Endothelial cell (in vitro differentiated cells): ENCODE measurements around the gene POU3F2. TPM values are rescaled to one million over a fixed set of nuclear protein-coding genes. Genes with fewer than 3 reads are reported as not detected.

Experiments
- DNase-seq: peaks from one replicate; pipeline ENCODE4 v3.0.0; 2021; ENCODE audit warnings: low spot score
- H3K27ac Mint-ChIP-seq: one replicate; pipeline ENCODE4 v1.8.0; 2021; ENCODE audit warnings: mixed read lengths, inconsistent platforms; ENCODE audit not compliant: unreplicated experiment
- H3K27me3 Mint-ChIP-seq: one replicate; pipeline ENCODE4 v1.8.0; 2021; ENCODE audit warnings: mild to moderate bottlenecking, moderate library complexity, mixed read lengths, inconsistent platforms; ENCODE audit not compliant: unreplicated experiment
- H3K36me3 Mint-ChIP-seq: one replicate; pipeline ENCODE4 v1.8.0; 2021; ENCODE audit warnings: mild to moderate bottlenecking, low read depth, mixed read lengths, inconsistent platforms; ENCODE audit not compliant: unreplicated experiment
- H3K4me1 Mint-ChIP-seq: one replicate; pipeline ENCODE4 v1.8.0; 2021; ENCODE audit warnings: mild to moderate bottlenecking, mixed read lengths, inconsistent platforms; ENCODE audit not compliant: unreplicated experiment
- H3K4me3 Mint-ChIP-seq: one replicate; pipeline ENCODE4 v1.8.0; 2021; ENCODE audit warnings: mild to moderate bottlenecking, mixed read lengths, inconsistent platforms; ENCODE audit not compliant: unreplicated experiment
- H3K9me3 Mint-ChIP-seq: one replicate; pipeline ENCODE4 v1.8.0; 2021; ENCODE audit warnings: mixed read lengths, inconsistent platforms; ENCODE audit not compliant: unreplicated experiment
- CTCF ChIP-seq: fragments of 200-600 bp; sonication (generic); IDR thresholded peaks from one replicate; pipeline ENCODE4 v1.5.0; 2021; ENCODE audit warnings: antibody characterized with exemption; ENCODE audit not compliant: unreplicated experiment
- total RNA-seq: library from RNA; stranded (reverse); fragmentation: NEBNext Ultra II Directional; extraction: Animal tissue kit (Norgen Biotek cat#: 25700); gene quantifications from one replicate; pipeline ENCODE4 v1.2.1, GENCODE V29; 2021; ENCODE audit not compliant: unreplicated experiment

POU3F2 gene
- total RNA-seq, 1 donor from 2014 or later, result 0.08 TPM

DNA sequence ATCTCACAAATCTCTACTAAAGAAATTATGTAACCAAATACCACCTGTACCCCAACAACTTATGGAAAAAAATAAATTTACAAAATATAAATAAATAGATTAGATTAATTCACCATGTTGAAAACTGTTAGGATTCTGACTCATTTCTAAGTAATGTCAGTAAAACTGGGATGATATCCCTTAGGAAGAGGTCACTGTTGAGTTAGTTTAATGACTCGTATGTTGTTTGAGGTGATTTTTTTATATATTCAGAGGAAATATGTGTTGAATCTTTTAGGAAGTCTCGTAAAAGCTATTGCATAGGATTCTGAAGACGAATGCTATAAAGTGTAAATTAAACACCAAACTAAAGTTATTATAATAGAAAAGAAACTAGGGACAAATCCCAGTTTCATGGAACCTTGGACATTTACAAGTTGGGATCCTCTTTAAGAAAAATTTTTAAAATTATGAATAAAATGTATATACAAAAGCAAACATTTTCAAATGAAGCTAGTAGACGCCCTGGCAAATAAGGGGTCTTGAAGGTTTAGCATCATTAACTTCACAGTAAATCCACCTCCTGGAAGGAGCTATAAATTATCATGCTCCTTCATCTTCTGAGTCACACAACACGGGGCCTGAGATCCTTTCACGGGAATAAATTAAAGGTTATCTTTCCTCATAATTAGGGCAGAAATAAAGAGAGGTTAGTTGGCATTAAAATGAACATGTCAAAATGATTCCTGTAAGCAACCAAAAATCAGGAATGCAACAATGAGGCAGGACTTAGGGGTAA is 37.0 kb upstream of the POU3F2 start:
- TF ChIP-seq CTCF, result no peak
- Mint-ChIP-seq H3K36me3 (no peaks in the 10 kb centered on the region), H3K9me3 (no peaks in the 10 kb centered on the region), H3K27ac (no peak overlapping the region), H3K4me3 (no peak overlapping the region), H3K27me3 (peaks cover 3% of the 10 kb centered on the region), H3K4me1 (no peaks in the 10 kb centered on the region)
- no peak for DNase-seq

DNA sequence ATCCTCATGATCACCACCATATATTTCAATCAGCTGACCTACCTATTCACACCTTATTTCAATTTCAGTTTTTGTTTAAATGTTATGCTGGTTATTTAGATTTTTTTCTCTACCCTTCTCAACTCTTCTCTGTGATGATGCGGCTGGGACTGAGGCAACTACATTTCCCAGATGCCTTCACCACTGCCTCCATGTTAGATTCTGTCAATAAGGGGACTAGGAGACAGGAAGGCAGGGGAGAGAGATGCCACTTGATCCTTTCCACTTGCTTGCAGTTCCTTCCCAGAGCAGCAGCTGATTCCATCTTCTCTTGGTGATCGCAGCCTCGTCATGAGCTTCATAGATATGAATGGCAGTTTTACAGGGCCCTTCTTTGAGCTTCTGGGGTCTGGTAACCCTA is 33.5 kb upstream of the POU3F2 start:
- H3K36me3 Mint-ChIP-seq, result no peaks in the 10 kb centered on the region
- no peak for TF ChIP-seq CTCF
- no peaks in the 10 kb centered on the region for H3K4me1 Mint-ChIP-seq
- no peaks in the 10 kb centered on the region for H3K9me3 Mint-ChIP-seq
- peaks cover 6% of the 10 kb centered on the region for H3K27me3 Mint-ChIP-seq
- no peak overlapping the region for H3K27ac Mint-ChIP-seq
- no peak for DNase-seq
- no peak overlapping the region for H3K4me3 Mint-ChIP-seq

DNA sequence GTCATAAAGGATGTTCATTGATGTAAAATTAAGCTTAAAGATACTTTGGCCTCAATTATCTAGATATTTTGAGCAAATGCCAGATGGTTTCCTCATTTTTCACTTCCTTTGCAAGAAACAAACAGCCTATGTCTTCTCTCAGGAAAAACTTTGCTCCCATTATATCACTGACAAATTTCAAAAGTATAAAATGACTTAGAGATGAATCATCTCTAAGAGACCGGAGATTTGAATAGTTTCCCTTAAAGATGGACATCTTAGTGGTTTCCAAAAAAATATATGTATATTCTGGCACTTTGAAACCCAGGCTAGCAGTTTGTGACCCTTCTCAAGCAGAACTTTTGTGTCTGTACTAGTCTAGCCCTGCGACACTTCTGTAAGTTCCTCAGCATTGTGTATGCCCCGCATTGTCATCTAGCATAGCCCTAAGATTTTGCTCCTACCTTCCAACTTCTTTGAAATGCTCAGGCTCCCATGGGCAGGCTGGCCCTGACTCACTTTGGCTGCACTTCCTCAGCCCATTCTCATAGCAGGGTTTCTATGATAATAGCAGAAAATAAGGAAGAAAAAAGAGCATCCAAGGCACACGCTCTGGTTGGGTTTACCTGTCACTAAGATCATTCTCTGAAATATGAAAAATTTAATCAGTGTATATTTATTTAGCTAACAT is 25.7 kb upstream of the POU3F2 start:
- peaks cover 2% of the 10 kb centered on the region for H3K27me3 Mint-ChIP-seq
- no peaks in the 10 kb centered on the region for H3K36me3 Mint-ChIP-seq
- TF ChIP-seq CTCF, result no peak
- H3K4me3 Mint-ChIP-seq, result no peak overlapping the region
- H3K9me3 Mint-ChIP-seq, result no peaks in the 10 kb centered on the region
- DNase-seq, result no peak
- no peaks in the 10 kb centered on the region for H3K4me1 Mint-ChIP-seq
- no peak overlapping the region for H3K27ac Mint-ChIP-seq

- H3K4me3 Mint-ChIP-seq, result no peak overlapping the region
- no peaks in the 10 kb centered on the region for H3K27me3 Mint-ChIP-seq
- TF ChIP-seq CTCF, result no peak
- H3K9me3 Mint-ChIP-seq, result no peaks in the 10 kb centered on the region
- no peaks in the 10 kb centered on the region for H3K4me1 Mint-ChIP-seq
- H3K27ac Mint-ChIP-seq, result no peak overlapping the region
- no peak for DNase-seq
- H3K36me3 Mint-ChIP-seq, result no peaks in the 10 kb centered on the region
Measured at GRCh38 chr6:98812220-98812619, 22.2 kb upstream of the POU3F2 start.

DNA sequence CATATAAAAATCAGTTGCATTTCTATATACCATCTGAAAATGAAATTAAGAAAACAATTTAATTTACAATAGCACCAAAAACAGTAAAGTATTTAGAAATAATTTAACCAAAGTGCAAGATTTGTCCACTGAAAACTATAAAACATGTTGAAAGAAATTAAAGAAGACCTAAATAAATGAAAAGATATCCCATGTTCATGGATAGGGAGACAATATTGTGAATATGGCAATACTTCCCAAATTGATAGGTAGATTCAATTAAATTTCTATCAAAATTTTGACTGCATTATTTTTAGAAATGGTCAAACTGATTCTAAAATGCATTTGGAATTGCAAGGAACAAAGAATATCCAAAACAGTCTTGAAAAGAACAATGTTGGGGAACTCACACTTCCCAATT is 17.6 kb upstream of the POU3F2 start:
- Mint-ChIP-seq H3K4me1 (no peaks in the 10 kb centered on the region), H3K4me3 (no peak overlapping the region), H3K27me3 (peaks cover 2% of the 10 kb centered on the region), H3K27ac (no peak overlapping the region), H3K9me3 (no peaks in the 10 kb centered on the region), H3K36me3 (no peaks in the 10 kb centered on the region)
- no peak for DNase-seq
- TF ChIP-seq CTCF, result no peak
